ENCODE measurements around the gene GPR18.

GPR18 gene

GRCh38 chr13:99206226-99206625 is 52.0 kb downstream of the GPR18 start:
- DNase-seq = no peak

GRCh38 chr13:99205621-99206220 is 52.5 kb downstream of the GPR18 start:
- no peak for DNase-seq

All from activated naive CD4-positive, alpha-beta T cell treated with anti-CD3 and anti-CD28 coated beads, Interleukin-2, amount 50 U/mL, for 16 hours (primary cell).